GM12865 (cell line): ENCODE results near the gene MEGF10.

ENCODE experiments used
- DNase-seq: peaks from one replicate; pipeline ENCODE4 v3.0.0; 2010; ENCODE audit warnings: low read depth
- H3K4me3 ChIP-seq: 2 replicates; pipeline ENCODE4 v1.5.1; 2011; ENCODE audit warnings: mild to moderate bottlenecking, low read depth, low read length, control low read depth
- TF ChIP-seq, protein P1 (sequence below): IDR thresholded peaks from 2 replicates; pipeline ENCODE4 v1.5.1; 2011; ENCODE audit warnings: low read length, control low read depth, low read depth, inconsistent platforms; ENCODE audit not compliant: insufficient read depth; ENCODE audit errors: missing control alignments

The MEGF10 gene

DNA sequence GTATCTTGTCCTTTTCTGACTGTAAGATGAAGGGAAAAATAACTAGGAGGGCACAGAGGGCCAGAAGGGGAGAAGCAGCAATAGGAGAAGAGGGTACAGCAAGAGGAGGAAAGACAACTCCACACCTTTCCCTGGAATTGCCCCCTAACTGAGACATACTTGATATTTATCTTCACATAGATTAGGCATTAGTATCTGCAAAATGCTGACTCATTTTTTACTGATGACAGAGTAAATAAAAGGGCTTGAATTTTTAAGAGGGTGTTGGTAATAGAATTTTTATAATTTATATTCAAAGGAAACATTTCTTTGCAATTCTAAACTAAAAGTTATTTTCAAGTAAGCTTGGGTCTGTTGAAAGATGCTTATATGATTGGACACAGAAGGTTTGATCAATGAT, 140.0 kb downstream of the MEGF10 start:
- no peak for DNase-seq
- H3K4me3 ChIP-seq, result no peak overlapping the region
- TF ChIP-seq, protein P1, sequence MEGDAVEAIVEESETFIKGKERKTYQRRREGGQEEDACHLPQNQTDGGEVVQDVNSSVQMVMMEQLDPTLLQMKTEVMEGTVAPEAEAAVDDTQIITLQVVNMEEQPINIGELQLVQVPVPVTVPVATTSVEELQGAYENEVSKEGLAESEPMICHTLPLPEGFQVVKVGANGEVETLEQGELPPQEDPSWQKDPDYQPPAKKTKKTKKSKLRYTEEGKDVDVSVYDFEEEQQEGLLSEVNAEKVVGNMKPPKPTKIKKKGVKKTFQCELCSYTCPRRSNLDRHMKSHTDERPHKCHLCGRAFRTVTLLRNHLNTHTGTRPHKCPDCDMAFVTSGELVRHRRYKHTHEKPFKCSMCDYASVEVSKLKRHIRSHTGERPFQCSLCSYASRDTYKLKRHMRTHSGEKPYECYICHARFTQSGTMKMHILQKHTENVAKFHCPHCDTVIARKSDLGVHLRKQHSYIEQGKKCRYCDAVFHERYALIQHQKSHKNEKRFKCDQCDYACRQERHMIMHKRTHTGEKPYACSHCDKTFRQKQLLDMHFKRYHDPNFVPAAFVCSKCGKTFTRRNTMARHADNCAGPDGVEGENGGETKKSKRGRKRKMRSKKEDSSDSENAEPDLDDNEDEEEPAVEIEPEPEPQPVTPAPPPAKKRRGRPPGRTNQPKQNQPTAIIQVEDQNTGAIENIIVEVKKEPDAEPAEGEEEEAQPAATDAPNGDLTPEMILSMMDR, result no peak

GRCh38 chr5:127431977-127432585, 141.5 kb downstream of the MEGF10 start:
- no peak overlapping the region for H3K4me3 ChIP-seq
- no peak for DNase-seq
- TF ChIP-seq, protein P1, result no peak

- no peak for DNase-seq
- no peak overlapping the region for H3K4me3 ChIP-seq
- TF ChIP-seq, protein P1, result no peak
Measured at GRCh38 chr5:127433526-127433925, 142.9 kb downstream of the MEGF10 start.

DNA sequence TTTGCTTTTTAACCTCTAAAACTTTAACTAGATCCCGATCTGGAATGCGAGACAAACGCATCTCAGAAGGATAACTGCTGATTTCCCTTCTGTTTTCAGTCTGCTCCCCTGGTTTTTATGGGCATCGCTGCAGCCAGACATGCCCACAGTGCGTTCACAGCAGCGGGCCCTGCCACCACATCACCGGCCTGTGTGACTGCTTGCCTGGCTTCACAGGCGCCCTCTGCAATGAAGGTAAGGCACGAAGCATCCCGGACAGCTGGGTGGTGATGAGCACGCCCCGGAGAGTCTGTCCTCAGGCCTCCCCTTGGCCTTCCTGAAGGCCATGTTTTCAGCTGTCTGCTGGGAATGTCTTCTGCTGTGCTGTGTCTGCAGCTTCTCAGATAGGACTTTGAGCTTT, 144.0 kb downstream of the MEGF10 start:
- no peak for DNase-seq
- no peak overlapping the region for H3K4me3 ChIP-seq
- TF ChIP-seq, protein P1, result no peak

DNA sequence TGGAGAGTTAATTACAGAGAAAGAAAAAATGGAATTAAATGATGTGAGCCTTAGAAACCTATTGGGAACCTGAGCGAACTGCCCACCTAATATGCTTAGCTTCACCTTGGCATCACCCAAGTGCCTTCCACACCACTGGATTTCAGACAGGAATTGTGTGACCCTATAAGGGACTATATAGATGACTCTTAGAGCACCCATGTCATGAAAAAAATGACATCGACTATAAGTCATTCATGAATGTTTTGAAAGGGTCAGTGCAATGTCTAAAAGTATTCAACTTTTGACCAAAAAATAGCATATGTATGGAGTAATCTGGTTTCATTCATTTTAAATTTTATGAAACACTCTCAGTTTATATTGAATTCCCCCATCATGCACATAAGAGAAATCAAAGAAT, 145.2 kb downstream of the MEGF10 start:
- TF ChIP-seq, protein P1, result no peak

DNA sequence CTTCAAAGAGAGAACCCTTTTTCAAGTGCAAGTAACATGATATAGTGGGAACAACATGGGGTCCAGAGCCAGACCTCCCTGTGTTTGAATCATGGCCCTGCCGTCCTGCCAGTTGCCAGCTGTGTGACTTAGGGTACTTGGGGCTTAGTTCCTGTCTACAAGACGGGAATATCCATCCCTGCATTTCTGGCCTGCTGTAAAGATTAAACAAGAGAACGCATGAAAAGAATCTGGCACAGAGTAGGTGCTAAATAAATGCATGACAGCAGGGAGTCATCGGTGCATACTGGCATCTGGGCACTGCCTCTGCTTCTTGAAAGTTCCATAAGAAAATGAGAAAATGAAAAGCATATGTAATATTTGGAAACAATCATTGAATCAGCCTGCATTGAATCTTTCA, 149.0 kb downstream of the MEGF10 start:
- H3K4me3 ChIP-seq, result no peak overlapping the region
- no peak for DNase-seq
- TF ChIP-seq, protein P1, result no peak

More for the DNA sequence above, 145.2 kb downstream of the MEGF10 start:
- no peak overlapping the region for H3K4me3 ChIP-seq
- no peak for DNase-seq

DNA sequence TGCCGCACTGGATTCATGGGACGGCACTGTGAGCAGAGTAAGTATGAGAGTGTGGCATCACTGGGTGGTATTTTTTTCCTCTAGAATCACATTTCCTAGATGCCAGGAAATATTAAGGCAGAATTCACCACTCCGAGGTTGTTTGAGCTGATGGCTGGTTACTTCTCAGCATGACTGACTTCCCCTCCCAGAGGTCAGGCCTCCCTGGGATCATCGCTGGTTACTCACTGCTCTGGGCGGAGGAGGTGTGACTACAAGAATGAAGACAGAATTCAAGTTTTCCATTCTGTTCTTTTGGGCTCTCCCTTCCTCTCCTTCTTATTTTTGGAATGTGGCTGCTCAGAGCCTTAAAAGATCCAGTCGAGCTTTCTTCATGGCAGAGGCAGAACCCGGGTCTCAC, 150.2 kb downstream of the MEGF10 start:
- H3K4me3 ChIP-seq, result no peak overlapping the region
- TF ChIP-seq, protein P1, result no peak
- DNase-seq, result no peak
